HEK293 (cell line): Measurements from ENCODE around the gene MCM7.

Experiments used
- GLI2 ChIP-seq: fragments of 450-650 bp; formaldehyde crosslinking; IDR thresholded peaks from 2 replicates; pipeline ENCODE4; 2017; ENCODE audit warnings: missing biosample characterization, missing genetic modification characterization, low read depth, borderline replicate concordance
- HOXC10 ChIP-seq: sonication (generic); formaldehyde crosslinking; IDR thresholded peaks from 2 replicates; pipeline ENCODE4 v1.8.1; 2023; ENCODE audit warnings: mild to moderate bottlenecking, missing genetic modification reagents
- HOXD13 ChIP-seq: sonication (generic); formaldehyde crosslinking; IDR thresholded peaks from 2 replicates; pipeline ENCODE4 v1.8.0; 2022; ENCODE audit warnings: missing genetic modification reagents, borderline replicate concordance
- KLF8 ChIP-seq: fragments of 450-650 bp; formaldehyde crosslinking; IDR thresholded peaks from 2 replicates; pipeline ENCODE4 v1.5.1; 2016; ENCODE audit warnings: missing biosample characterization, missing genetic modification characterization
- REPIN1 ChIP-seq: fragments of 450-650 bp; formaldehyde crosslinking; IDR thresholded peaks from 2 replicates; pipeline ENCODE4 v1.5.1; 2017; ENCODE audit warnings: missing biosample characterization, missing genetic modification characterization, low read depth
- SCRT2 ChIP-seq: fragments of 450-650 bp; formaldehyde crosslinking; IDR thresholded peaks from 2 replicates; pipeline ENCODE4 v1.5.1; 2016; ENCODE audit warnings: missing biosample characterization, missing genetic modification characterization
- YY1 ChIP-seq: fragments of 450-650 bp; formaldehyde crosslinking; IDR thresholded peaks from 2 replicates; pipeline ENCODE4 v1.5.1; 2018; ENCODE audit warnings: missing biosample characterization, missing genetic modification characterization
- ZBTB17 ChIP-seq: fragments of 450-650 bp; formaldehyde crosslinking; IDR thresholded peaks from 2 replicates; pipeline ENCODE4 v1.5.1; 2016; ENCODE audit warnings: missing biosample characterization, missing genetic modification characterization
- ZBTB48 ChIP-seq: fragments of 450-650 bp; formaldehyde crosslinking; IDR thresholded peaks from 2 replicates; pipeline ENCODE4 v1.5.1; 2016; ENCODE audit warnings: missing biosample characterization, missing genetic modification characterization
- ZFP37 ChIP-seq: fragments of 450-650 bp; formaldehyde crosslinking; IDR thresholded peaks from 2 replicates; pipeline ENCODE4 v1.5.1; 2016; ENCODE audit warnings: missing biosample characterization, missing genetic modification characterization
- ZNF10 ChIP-seq: fragments of 450-650 bp; formaldehyde crosslinking; IDR thresholded peaks from 2 replicates; pipeline ENCODE4 v1.5.1; 2017; ENCODE audit warnings: missing biosample characterization, missing genetic modification characterization
- ZNF155 ChIP-seq: fragments of 450-650 bp; formaldehyde crosslinking; IDR thresholded peaks from 2 replicates; pipeline ENCODE4 v1.5.1; 2016; ENCODE audit warnings: missing biosample characterization, missing genetic modification characterization
- ZNF2 ChIP-seq: fragments of 450-650 bp; formaldehyde crosslinking; IDR thresholded peaks from 2 replicates; pipeline ENCODE4 v1.5.1; 2016; ENCODE audit warnings: missing biosample characterization, missing genetic modification characterization
- ZNF239 ChIP-seq: fragments of 450-650 bp; formaldehyde crosslinking; IDR thresholded peaks from 2 replicates; pipeline ENCODE4 v1.5.1; 2016; ENCODE audit warnings: missing biosample characterization, missing genetic modification characterization
- ZNF24 ChIP-seq: fragments of 450-650 bp; formaldehyde crosslinking; IDR thresholded peaks from 2 replicates; pipeline ENCODE4 v1.5.1; 2016; ENCODE audit warnings: missing biosample characterization, missing genetic modification characterization
- ZNF248 ChIP-seq: fragments of 450-650 bp; formaldehyde crosslinking; IDR thresholded peaks from 2 replicates; pipeline ENCODE4 v1.5.1; 2017; ENCODE audit warnings: missing biosample characterization, missing genetic modification characterization
- ZNF341 ChIP-seq: fragments of 450-650 bp; formaldehyde crosslinking; IDR thresholded peaks from 2 replicates; pipeline ENCODE4; 2016; ENCODE audit warnings: low read depth, missing biosample characterization, missing genetic modification characterization
- ZNF549 ChIP-seq: fragments of 450-650 bp; IDR thresholded peaks from 2 replicates; pipeline ENCODE4 v1.5.1; 2018; ENCODE audit warnings: missing biosample characterization, missing genetic modification characterization, mild to moderate bottlenecking, inconsistent platforms, moderate library complexity
- ZNF561 ChIP-seq: fragments of 450-650 bp; IDR thresholded peaks from 2 replicates; pipeline ENCODE4 v1.5.1; 2018; ENCODE audit warnings: missing biosample characterization, missing genetic modification characterization, borderline replicate concordance
- ZNF624 ChIP-seq: fragments of 450-650 bp; formaldehyde crosslinking; IDR thresholded peaks from 2 replicates; pipeline ENCODE4 v1.5.1; 2017; ENCODE audit warnings: missing biosample characterization, missing genetic modification characterization
- ZNF654 ChIP-seq: fragments of 450-650 bp; formaldehyde crosslinking; IDR thresholded peaks from 2 replicates; pipeline ENCODE4 v1.5.1; 2016; ENCODE audit warnings: low read depth, missing biosample characterization, missing genetic modification characterization
- ZNF660 ChIP-seq: fragments of 450-650 bp; IDR thresholded peaks from 2 replicates; pipeline ENCODE4 v1.5.1; 2018; ENCODE audit warnings: missing biosample characterization, mild to moderate bottlenecking, missing genetic modification characterization
- ZNF670 ChIP-seq: fragments of 450-650 bp; formaldehyde crosslinking; IDR thresholded peaks from 2 replicates; pipeline ENCODE4 v1.5.1; 2016; ENCODE audit warnings: missing biosample characterization, missing genetic modification characterization, low read depth
- ZNF677 ChIP-seq: fragments of 450-650 bp; IDR thresholded peaks from 2 replicates; pipeline ENCODE4 v1.5.0; 2018; ENCODE audit warnings: missing biosample characterization, mild to moderate bottlenecking, missing genetic modification characterization, moderate library complexity
- ZNF768 ChIP-seq: fragments of 450-650 bp; formaldehyde crosslinking; IDR thresholded peaks from 2 replicates; pipeline ENCODE4 v1.5.1; 2018; ENCODE audit warnings: missing biosample characterization, mild to moderate bottlenecking, missing genetic modification characterization
- TF ChIP-seq, protein P1 (sequence below): fragments of 450-650 bp; formaldehyde crosslinking; IDR thresholded peaks from 2 replicates; pipeline ENCODE4 v1.5.1; 2017; ENCODE audit warnings: missing biosample characterization, missing genetic modification characterization
- TF ChIP-seq, protein P2 (sequence below): fragments of 450-650 bp; formaldehyde crosslinking; IDR thresholded peaks from 2 replicates; pipeline ENCODE4 v1.5.1; 2016; ENCODE audit warnings: missing biosample characterization, missing genetic modification characterization
- TF ChIP-seq, protein P3 (sequence below): fragments of 450-650 bp; IDR thresholded peaks from 2 replicates; pipeline ENCODE4 v1.5.1; 2018; ENCODE audit warnings: missing biosample characterization, missing genetic modification characterization
- TF ChIP-seq, protein P4 (sequence below): fragments of 450-650 bp; formaldehyde crosslinking; IDR thresholded peaks from 2 replicates; pipeline ENCODE4 v1.5.0; 2017; ENCODE audit warnings: missing biosample characterization, missing genetic modification characterization, borderline replicate concordance
- TF ChIP-seq, protein P5 (sequence below): fragments of 450-650 bp; formaldehyde crosslinking; IDR thresholded peaks from 2 replicates; pipeline ENCODE4; 2016; ENCODE audit warnings: missing biosample characterization, missing genetic modification characterization
- TF ChIP-seq, protein P6 (sequence below): fragments of 450-650 bp; formaldehyde crosslinking; IDR thresholded peaks from 2 replicates; pipeline ENCODE4 v1.5.1; 2016; ENCODE audit warnings: missing biosample characterization, missing genetic modification characterization

The MCM7 gene

DNA sequence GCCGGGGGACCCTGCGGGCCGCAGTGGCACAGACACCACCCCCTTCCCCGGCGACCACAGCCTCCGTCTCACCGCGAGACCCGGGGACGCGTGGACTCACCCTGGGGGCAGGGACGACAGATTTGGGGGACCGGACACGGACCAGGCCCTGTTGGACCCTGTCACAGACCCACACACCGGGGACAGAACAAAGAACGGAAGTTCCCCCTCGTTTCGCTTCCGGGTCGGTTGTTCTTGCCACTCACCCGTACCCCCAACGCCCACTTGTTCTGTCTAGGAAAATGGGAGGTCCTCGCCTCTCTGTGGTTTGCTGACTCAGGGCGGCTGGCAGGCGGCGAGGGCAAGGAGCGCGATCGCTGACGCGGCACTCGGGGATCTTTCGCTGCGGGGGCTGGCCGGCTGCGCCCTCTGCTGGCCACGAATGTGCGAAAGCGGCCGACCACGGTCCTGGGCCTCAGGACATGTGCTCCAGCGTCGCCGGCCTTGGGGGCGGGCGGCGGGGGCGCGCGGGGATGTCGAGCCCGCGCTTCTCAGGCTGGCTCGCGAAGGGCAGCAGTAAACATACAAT is 19.6 kb downstream of the MCM7 start, which contains the start of gene ZNF3 (continued):
- TF ChIP-seq ZNF10, result peak; percentile 67
- TF ChIP-seq ZNF670 (tag by site-specific recombination), result no peak
- no peak for TF ChIP-seq ZNF677 (tag by site-specific recombination)
- TF ChIP-seq ZNF624 (tag by site-specific recombination), result no peak
- TF ChIP-seq, protein P1, sequence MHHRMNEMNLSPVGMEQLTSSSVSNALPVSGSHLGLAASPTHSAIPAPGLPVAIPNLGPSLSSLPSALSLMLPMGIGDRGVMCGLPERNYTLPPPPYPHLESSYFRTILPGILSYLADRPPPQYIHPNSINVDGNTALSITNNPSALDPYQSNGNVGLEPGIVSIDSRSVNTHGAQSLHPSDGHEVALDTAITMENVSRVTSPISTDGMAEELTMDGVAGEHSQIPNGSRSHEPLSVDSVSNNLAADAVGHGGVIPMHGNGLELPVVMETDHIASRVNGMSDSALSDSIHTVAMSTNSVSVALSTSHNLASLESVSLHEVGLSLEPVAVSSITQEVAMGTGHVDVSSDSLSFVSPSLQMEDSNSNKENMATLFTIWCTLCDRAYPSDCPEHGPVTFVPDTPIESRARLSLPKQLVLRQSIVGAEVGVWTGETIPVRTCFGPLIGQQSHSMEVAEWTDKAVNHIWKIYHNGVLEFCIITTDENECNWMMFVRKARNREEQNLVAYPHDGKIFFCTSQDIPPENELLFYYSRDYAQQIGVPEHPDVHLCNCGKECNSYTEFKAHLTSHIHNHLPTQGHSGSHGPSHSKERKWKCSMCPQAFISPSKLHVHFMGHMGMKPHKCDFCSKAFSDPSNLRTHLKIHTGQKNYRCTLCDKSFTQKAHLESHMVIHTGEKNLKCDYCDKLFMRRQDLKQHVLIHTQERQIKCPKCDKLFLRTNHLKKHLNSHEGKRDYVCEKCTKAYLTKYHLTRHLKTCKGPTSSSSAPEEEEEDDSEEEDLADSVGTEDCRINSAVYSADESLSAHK, result 0 out of 2 replicates have a peak, but pooled peaks have one; percentile 35
- no peak for TF ChIP-seq ZNF239 (tag by site-specific recombination)
- TF ChIP-seq ZBTB17 (tag by site-specific recombination), result peak; percentile 100
- TF ChIP-seq ZNF654 (tag by site-specific recombination), result peak; percentile 64
- TF ChIP-seq ZNF341, result 0 out of 2 replicates have a peak, but pooled peaks have one; percentile 30
- TF ChIP-seq, protein P2, sequence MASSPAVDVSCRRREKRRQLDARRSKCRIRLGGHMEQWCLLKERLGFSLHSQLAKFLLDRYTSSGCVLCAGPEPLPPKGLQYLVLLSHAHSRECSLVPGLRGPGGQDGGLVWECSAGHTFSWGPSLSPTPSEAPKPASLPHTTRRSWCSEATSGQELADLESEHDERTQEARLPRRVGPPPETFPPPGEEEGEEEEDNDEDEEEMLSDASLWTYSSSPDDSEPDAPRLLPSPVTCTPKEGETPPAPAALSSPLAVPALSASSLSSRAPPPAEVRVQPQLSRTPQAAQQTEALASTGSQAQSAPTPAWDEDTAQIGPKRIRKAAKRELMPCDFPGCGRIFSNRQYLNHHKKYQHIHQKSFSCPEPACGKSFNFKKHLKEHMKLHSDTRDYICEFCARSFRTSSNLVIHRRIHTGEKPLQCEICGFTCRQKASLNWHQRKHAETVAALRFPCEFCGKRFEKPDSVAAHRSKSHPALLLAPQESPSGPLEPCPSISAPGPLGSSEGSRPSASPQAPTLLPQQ, result peak; percentile 89
- TF ChIP-seq SCRT2, result no peak; the same call in 1 of the 2 replicates
- TF ChIP-seq REPIN1 (tag by site-specific recombination), result no peak
- TF ChIP-seq YY1, result no peak; the same call in 1 of the 2 replicates
- TF ChIP-seq ZFP37 (tag by site-specific recombination), result peak; percentile 89
- TF ChIP-seq, protein P3, sequence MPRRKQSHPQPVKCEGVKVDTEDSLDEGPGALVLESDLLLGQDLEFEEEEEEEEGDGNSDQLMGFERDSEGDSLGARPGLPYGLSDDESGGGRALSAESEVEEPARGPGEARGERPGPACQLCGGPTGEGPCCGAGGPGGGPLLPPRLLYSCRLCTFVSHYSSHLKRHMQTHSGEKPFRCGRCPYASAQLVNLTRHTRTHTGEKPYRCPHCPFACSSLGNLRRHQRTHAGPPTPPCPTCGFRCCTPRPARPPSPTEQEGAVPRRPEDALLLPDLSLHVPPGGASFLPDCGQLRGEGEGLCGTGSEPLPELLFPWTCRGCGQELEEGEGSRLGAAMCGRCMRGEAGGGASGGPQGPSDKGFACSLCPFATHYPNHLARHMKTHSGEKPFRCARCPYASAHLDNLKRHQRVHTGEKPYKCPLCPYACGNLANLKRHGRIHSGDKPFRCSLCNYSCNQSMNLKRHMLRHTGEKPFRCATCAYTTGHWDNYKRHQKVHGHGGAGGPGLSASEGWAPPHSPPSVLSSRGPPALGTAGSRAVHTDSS, result peak; percentile 27; the same call in 1 of the 2 replicates
- TF ChIP-seq ZNF549 (tag by site-specific recombination), result no peak
- TF ChIP-seq KLF8 (tag by site-specific recombination), result peak; percentile 91
- TF ChIP-seq ZNF2, result peak; percentile 98
- TF ChIP-seq HOXD13 (CRISPR knock-in tag), result no peak
- TF ChIP-seq, protein P4, sequence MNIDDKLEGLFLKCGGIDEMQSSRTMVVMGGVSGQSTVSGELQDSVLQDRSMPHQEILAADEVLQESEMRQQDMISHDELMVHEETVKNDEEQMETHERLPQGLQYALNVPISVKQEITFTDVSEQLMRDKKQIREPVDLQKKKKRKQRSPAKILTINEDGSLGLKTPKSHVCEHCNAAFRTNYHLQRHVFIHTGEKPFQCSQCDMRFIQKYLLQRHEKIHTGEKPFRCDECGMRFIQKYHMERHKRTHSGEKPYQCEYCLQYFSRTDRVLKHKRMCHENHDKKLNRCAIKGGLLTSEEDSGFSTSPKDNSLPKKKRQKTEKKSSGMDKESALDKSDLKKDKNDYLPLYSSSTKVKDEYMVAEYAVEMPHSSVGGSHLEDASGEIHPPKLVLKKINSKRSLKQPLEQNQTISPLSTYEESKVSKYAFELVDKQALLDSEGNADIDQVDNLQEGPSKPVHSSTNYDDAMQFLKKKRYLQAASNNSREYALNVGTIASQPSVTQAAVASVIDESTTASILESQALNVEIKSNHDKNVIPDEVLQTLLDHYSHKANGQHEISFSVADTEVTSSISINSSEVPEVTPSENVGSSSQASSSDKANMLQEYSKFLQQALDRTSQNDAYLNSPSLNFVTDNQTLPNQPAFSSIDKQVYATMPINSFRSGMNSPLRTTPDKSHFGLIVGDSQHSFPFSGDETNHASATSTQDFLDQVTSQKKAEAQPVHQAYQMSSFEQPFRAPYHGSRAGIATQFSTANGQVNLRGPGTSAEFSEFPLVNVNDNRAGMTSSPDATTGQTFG (tag by site-specific recombination), result no peak
- TF ChIP-seq, protein P5, sequence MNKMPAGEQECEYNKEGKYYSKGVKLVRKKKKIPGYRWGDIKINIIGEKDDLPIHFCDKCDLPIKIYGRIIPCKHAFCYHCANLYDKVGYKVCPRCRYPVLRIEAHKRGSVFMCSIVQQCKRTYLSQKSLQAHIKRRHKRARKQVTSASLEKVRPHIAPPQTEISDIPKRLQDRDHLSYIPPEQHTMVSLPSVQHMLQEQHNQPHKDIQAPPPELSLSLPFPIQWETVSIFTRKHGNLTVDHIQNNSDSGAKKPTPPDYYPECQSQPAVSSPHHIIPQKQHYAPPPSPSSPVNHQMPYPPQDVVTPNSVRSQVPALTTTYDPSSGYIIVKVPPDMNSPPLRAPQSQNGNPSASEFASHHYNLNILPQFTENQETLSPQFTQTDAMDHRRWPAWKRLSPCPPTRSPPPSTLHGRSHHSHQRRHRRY, result no peak
- no peak for TF ChIP-seq HOXC10
- peak; percentile 97 for TF ChIP-seq ZNF660 (tag by site-specific recombination)
- peak; percentile 92 for TF ChIP-seq ZNF24 (tag by site-specific recombination)
- TF ChIP-seq GLI2 (tag by site-specific recombination), result no peak
- TF ChIP-seq, protein P6, sequence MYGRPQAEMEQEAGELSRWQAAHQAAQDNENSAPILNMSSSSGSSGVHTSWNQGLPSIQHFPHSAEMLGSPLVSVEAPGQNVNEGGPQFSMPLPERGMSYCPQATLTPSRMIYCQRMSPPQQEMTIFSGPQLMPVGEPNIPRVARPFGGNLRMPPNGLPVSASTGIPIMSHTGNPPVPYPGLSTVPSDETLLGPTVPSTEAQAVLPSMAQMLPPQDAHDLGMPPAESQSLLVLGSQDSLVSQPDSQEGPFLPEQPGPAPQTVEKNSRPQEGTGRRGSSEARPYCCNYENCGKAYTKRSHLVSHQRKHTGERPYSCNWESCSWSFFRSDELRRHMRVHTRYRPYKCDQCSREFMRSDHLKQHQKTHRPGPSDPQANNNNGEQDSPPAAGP (tag by site-specific recombination), result peak; percentile 95
- TF ChIP-seq ZBTB48 (tag by site-specific recombination), result peak; percentile 89
- TF ChIP-seq ZNF155 (tag by site-specific recombination), result no peak
- TF ChIP-seq ZNF768, result no peak
- TF ChIP-seq ZNF561 (tag by site-specific recombination), result peak; percentile 81; the same call in 1 of the 2 replicates
- TF ChIP-seq ZNF248 (tag by site-specific recombination), result no peak
